Hematopoietic multipotent progenitor cell treated with erythropoietin and hydrocortisone succinate and interleukin-3 and kit ligand, for 17 days (in vitro differentiated cells): ENCODE data around the gene KLHDC7B.

Experiments
- DNase-seq: peaks from one replicate; pipeline ENCODE4 v3.0.0-alpha.2; 2015; ENCODE audit warnings: low spot score

KLHDC7B gene

DNA sequence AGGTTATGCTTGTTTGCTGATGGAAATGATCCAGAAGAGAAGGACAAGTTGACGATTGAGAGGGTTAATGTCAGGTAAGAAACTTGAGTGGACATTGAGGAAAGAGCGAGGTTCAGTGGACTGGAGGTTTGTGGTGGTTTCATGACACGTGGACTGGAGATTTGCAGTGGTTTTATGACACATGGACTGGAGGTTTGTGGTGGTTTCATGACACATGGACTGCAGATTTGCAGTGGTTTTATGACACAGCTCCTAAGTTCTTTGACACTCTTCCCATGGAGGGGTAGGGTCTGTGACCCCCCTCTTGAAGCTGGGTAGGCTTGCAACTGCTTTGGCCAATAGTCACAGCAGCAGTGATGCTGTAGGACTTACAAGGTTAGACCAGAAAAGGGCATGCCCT, 49.5 kb downstream of the KLHDC7B start:
- DNase-seq, result no peak

GRCh38 chr22:50597097-50597496, 51.4 kb downstream of the KLHDC7B start:
- DNase-seq, result no peak

- no peak for DNase-seq
These were observed 54.2 kb downstream of the KLHDC7B start for GRCh38 chr22:50599816-50600455.

DNA sequence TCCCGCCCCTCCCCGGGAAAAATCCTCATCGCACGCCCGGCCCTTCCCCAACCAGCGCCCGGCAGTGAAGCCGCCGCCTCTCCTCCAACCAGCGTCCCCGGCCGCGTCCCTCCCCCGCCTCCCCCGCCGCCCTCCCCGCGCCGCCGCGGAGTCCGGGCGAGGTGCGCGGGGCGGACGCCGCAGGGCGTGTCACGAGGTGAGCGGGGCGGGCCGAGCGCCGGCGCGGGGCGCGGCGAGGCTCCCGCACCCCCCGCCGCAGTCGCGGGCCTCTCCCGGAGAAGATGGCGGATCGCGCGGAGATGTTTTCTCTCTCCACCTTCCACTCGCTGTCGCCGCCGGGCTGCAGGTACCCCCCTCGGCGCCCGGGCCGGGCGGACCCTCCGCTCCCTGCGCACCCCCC, 54.8 kb downstream of the KLHDC7B start, which contains the start of gene MAPK8IP2:
TSS of gene MAPK8IP2 (plus strand) at position 256 of the 400 bp plus-strand sequence. CDS start at position 282, 26 bp downstream.
- DNase-seq, result no peak
